Osteocyte (in vitro differentiated cells): Measurements from ENCODE around the gene GPR146. TPM values are rescaled to one million over a fixed set of nuclear protein-coding genes. Genes with fewer than 3 reads are reported as not detected.

Experiments used
- DNase-seq: peaks from one replicate; pipeline ENCODE4 v3.0.0; 2021; ENCODE audit warnings: mixed read lengths; ENCODE audit not compliant: unreplicated experiment; ENCODE audit errors: extremely low spot score
- H3K27ac Mint-ChIP-seq: one replicate; pipeline ENCODE4 v1.8.0; 2021; ENCODE audit warnings: mild to moderate bottlenecking, mixed read lengths; ENCODE audit not compliant: unreplicated experiment
- H3K27me3 Mint-ChIP-seq: one replicate; pipeline ENCODE4 v1.8.0; 2021; ENCODE audit warnings: mixed read lengths; ENCODE audit not compliant: unreplicated experiment
- H3K36me3 Mint-ChIP-seq: one replicate; pipeline ENCODE4 v1.8.0; 2021; ENCODE audit warnings: mixed read lengths; ENCODE audit not compliant: unreplicated experiment
- H3K4me1 Mint-ChIP-seq: one replicate; pipeline ENCODE4 v1.8.0; 2021; ENCODE audit warnings: mixed read lengths; ENCODE audit not compliant: unreplicated experiment
- H3K4me3 Mint-ChIP-seq: one replicate; pipeline ENCODE4 v1.8.0; 2021; ENCODE audit warnings: mild to moderate bottlenecking, moderate library complexity, mixed read lengths; ENCODE audit not compliant: unreplicated experiment
- H3K9me3 Mint-ChIP-seq: one replicate; pipeline ENCODE4 v1.8.0; 2021; ENCODE audit warnings: mixed read lengths; ENCODE audit not compliant: unreplicated experiment
- CTCF ChIP-seq: fragments of 200-600 bp; sonication (generic); IDR thresholded peaks from 2 replicates; pipeline ENCODE4 v1.5.0; 2021; ENCODE audit warnings: antibody characterized with exemption, mild to moderate bottlenecking, moderate library complexity
- total RNA-seq: library from RNA; stranded (reverse); gene quantifications from 2 replicates; pipeline ENCODE4 v1.2.1, GENCODE V29; 2021

GPR146 gene
- total RNA-seq, 1 donor from 2014 or later = 2.8 TPM

GRCh38 chr7:1014681-1015080, 29.7 kb upstream of the GPR146 start:
- TF ChIP-seq CTCF = no peak
- Mint-ChIP-seq H3K9me3 (no peaks in the 10 kb centered on the region), H3K27me3 (no peaks in the 10 kb centered on the region), H3K4me1 (no peaks in the 10 kb centered on the region), H3K36me3 (peaks cover 8% of the 10 kb centered on the region), H3K27ac (no peak overlapping the region), H3K4me3 (no peak overlapping the region)
- DNase-seq = no peak

DNA sequence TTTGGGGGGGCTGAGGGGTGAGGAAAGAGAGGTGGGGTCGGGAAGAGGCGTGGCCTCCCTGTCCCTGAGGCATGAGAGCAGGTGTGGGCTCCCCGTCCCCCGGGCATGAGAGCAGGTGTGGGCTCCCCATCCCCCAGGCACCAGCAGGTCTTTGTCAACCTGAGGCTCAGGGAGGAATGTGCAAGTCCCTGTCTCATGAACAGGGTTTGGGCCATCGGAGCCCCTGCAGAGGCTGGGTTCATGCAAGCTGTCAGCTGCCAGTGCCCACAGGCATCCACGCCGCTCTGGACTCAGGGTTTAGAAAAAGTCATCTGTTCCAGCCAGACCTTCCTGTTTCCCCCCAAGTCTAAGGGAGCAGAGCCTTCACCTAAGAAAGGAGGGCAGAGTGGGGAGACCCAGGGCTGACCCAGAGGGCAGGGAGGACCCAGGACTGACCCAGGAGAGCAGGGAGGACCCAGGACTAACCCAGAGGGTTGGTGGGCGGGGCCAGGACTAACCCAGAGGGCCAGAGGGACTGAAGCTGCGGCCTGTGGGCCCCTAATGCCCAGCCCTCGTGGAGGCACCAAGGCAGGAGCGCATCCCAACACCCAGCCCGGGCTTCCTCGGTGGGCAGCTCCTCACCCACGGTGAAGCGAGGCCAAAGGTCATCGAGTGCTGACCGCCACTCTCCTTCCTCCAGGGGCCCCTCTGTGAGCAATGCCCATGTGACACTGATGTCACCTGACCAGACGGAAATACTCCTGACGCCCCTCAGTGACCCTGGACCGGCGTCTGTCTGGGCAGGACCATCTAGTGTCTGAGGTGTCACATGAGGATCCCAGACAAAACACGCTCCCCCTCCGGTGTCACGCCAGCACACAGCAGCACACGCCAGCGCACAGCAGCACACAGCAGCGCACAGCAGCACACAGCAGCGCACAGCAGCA, 28.9 kb upstream of the GPR146 start:
- TF ChIP-seq CTCF = no peak
- Mint-ChIP-seq H3K36me3 (peaks cover 4% of the 10 kb centered on the region), H3K9me3 (no peaks in the 10 kb centered on the region), H3K4me3 (no peak overlapping the region), H3K27me3 (no peaks in the 10 kb centered on the region), H3K27ac (no peak overlapping the region), H3K4me1 (no peaks in the 10 kb centered on the region)
- no peak for DNase-seq

GRCh38 chr7:1016577-1017531, 27.5 kb upstream of the GPR146 start:
- Mint-ChIP-seq H3K36me3 (peaks cover 4% of the 10 kb centered on the region), H3K9me3 (no peaks in the 10 kb centered on the region), H3K4me3 (no peak overlapping the region), H3K4me1 (no peaks in the 10 kb centered on the region), H3K27me3 (no peaks in the 10 kb centered on the region), H3K27ac (no peak overlapping the region)
- TF ChIP-seq CTCF = no peak
- DNase-seq = no peak

DNA sequence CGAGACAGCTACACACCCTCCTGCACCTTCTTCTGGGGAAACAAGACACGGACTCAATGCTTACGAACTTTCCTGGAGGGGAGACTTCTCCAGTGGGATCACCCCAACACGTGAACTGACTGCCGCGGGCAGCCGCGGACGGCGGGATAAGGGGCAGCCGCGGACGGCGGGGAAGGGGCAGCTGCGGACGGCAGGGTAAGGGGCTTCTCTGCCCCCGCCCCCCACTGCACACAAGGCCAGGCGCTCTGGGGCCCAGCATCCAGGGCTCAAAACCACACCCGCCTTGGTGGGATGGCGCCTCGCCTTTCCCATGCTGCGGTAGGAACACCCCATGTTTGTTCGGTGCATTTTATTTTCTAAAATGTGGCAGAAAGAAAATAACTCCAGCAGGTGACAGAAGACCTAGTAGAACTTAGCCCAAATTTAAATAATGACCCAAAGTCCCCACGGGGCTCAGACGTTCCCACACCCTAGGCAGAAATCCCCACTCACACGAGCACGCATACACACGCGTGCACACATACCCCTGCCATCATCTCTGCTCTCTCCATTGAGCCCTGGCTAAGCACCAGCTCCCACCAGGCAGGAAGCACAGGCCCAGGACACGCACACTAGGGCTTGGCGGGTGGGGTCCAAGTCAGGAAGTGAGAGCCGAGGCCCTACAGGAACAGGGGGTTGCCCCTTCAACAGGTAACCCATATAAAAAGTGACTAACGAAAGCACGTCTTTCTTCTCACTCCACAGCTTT, 26.6 kb upstream of the GPR146 start:
- no peaks in the 10 kb centered on the region for H3K4me1 Mint-ChIP-seq
- no peaks in the 10 kb centered on the region for H3K9me3 Mint-ChIP-seq
- H3K27me3 Mint-ChIP-seq = no peaks in the 10 kb centered on the region
- H3K36me3 Mint-ChIP-seq = peaks cover 8% of the 10 kb centered on the region
- no peak for TF ChIP-seq CTCF
- no peak overlapping the region for H3K4me3 Mint-ChIP-seq
- no peak overlapping the region for H3K27ac Mint-ChIP-seq
- no peak for DNase-seq
